Gastrocnemius medialis (tissue), 4 donors: ENCODE results near the gene ADAMTSL1.

Experiments used
- POLR2A ChIP-seq, 2 donors: fragments of 450-650 bp; IDR thresholded peaks; one replicate each; pipeline ENCODE4 v1.6.1; 2017; ENCODE audit warnings: antibody characterized with exemption in 2 of 2, mild to moderate bottlenecking in 2 of 2, moderate library complexity in 2 of 2
- TF ChIP-seq, protein P1 (sequence below), 5 experiments: fragments of 450-650 bp in 3 of 5; fragments of 200-600 bp in 2 of 5; sonication (generic) in 2 of 5; IDR thresholded peaks in 4 of 5; conservative IDR thresholded peaks in 1 of 5; 1 replicate in 4 of 5; 2 replicates in 1 of 5; pipeline ENCODE4 v1.5.1; 2016 to 2019; ENCODE audit warnings: antibody characterized with exemption in 5 of 5, mild to moderate bottlenecking in 3 of 5, moderate library complexity in 3 of 5

GRCh38 chr9:18678821-18679590 is 205.1 kb downstream of the ADAMTSL1 start:
- no peak for TF ChIP-seq POLR2A (IDR thresholded peaks at IDR 0.05)
- TF ChIP-seq, protein P1, sequence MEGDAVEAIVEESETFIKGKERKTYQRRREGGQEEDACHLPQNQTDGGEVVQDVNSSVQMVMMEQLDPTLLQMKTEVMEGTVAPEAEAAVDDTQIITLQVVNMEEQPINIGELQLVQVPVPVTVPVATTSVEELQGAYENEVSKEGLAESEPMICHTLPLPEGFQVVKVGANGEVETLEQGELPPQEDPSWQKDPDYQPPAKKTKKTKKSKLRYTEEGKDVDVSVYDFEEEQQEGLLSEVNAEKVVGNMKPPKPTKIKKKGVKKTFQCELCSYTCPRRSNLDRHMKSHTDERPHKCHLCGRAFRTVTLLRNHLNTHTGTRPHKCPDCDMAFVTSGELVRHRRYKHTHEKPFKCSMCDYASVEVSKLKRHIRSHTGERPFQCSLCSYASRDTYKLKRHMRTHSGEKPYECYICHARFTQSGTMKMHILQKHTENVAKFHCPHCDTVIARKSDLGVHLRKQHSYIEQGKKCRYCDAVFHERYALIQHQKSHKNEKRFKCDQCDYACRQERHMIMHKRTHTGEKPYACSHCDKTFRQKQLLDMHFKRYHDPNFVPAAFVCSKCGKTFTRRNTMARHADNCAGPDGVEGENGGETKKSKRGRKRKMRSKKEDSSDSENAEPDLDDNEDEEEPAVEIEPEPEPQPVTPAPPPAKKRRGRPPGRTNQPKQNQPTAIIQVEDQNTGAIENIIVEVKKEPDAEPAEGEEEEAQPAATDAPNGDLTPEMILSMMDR (IDR thresholded peaks at IDR 0.05 in 4 of 5, conservative IDR thresholded peaks at IDR 0.05 in 1 of 5): no peak
